ENCODE results near the gene UPK3B. TPM values are rescaled to one million over a fixed set of nuclear protein-coding genes. Genes with fewer than 3 reads are reported as not detected.

The UPK3B gene
- total RNA-seq (2021) (1.4 to 3.6 TPM (median 3.2 TPM) in 3 replicates), Bru-seq, nascent RNA (percentile 27 among the genes with signal in this experiment)
- long read RNA-seq, experiment 1, partial matches to known transcripts: 0 of 1 reads
- long read RNA-seq, experiment 1, other reads (novel, unspliced or antisense): 0 of 1 reads
- long read RNA-seq, experiment 2, partial matches to known transcripts: 0 of 2 reads
- long read RNA-seq, experiment 2, other reads (novel, unspliced or antisense): 0 of 2 reads
- long read RNA-seq, experiment 3: 0 reads

DNA sequence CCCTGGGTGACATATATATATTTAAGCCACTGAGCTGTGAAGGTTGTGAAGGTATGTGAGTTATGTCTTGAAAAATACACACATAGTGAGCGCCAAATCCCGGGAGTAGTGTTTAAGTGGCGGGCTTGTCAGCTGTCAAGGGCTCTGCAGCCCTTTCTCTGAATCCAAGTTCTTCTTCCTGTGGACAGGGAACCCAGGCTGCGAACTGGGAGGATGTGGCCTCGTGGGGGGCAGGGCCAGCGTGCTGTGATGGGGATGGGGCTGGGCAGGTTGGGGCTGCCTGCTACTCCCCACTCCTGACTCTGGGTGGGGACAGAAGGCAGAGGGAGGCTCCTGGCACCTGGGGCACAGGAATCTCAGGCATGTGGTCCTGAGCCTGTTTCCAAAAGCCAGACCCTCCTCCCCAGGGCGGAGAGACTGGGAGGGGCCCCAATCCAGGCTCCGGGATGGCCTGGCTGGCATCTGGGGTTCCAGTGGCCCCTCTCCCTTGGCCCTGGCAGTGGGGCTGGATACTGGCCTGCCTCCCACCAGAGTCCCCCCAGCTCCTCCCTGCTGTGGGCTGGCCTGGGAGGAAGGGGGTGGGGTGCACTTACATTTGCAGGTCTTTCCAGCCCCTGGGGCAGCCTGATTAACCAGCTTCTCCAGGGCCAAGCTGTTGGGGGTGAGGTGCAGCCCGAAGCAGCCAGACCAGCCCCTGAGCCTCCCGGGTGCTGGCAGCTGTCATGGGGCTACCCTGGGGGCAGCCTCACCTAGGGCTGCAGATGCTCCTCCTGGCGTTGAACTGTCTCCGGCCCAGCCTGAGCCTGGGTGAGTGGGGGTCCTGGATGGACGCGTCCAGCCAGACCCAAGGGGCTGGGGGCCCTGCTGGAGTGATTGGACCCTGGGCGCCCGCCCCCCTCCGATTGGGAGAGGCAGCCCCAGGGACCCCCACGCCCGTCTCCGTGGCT lies at the start of gene UPK3B:
Gene UPK3B, plus strand, starts transcription at position 622 of the 947 bp plus-strand sequence. Its CDS starts 101 bp downstream, at position 723.
- CTCF ChIA-PET: no interaction called here
- peak; percentile 83 for ATAC-seq
- Mint-ChIP-seq H3K27me3 (ENCODE audit: low read depth) (no peaks in the 10 kb centered on the region; the same call in 1 of the 2 replicates), H3K4me3 (peak within 1 kb of the TSS; percentile 6; the same call in 1 of the 2 replicates), H3K36me3 (peaks cover 9% of the 10 kb centered on the region), H3K4me1 (peaks cover 4% of the 10 kb centered on the region), H3K9me3 (peaks cover 4% of the 10 kb centered on the region), H3K27ac (peak within 1 kb of the TSS; percentile 60; the same call in 1 of the 2 replicates)
- peak; percentile 74 for DNase-seq (ENCODE audit: low spot score)
- POLR2A ChIA-PET: interaction anchor here (1.4 kb wide), 1 partner anchor 151 kb away, joined by 3 read pairs; the partner anchor contains the start of gene YWHAG
- TF ChIP-seq ELF4 (CRISPR knock-in tag; IDR thresholded peaks at IDR 0.05; ENCODE audit: low read depth): no peak
- peak; percentile 42; the same call in 1 of the 2 replicates for TF ChIP-seq ZNF423 (CRISPR knock-in tag; IDR thresholded peaks at IDR 0.05)
- TF ChIP-seq E2F5 (CRISPR knock-in tag; IDR thresholded peaks at IDR 0.05): no peak
- TF ChIP-seq, protein P1, sequence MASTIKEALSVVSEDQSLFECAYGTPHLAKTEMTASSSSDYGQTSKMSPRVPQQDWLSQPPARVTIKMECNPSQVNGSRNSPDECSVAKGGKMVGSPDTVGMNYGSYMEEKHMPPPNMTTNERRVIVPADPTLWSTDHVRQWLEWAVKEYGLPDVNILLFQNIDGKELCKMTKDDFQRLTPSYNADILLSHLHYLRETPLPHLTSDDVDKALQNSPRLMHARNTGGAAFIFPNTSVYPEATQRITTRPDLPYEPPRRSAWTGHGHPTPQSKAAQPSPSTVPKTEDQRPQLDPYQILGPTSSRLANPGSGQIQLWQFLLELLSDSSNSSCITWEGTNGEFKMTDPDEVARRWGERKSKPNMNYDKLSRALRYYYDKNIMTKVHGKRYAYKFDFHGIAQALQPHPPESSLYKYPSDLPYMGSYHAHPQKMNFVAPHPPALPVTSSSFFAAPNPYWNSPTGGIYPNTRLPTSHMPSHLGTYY (CRISPR knock-in tag; IDR thresholded peaks at IDR 0.05): no peak; the same call in 1 of the 2 replicates
- TF ChIP-seq SP1 (CRISPR knock-in tag; conservative IDR thresholded peaks at IDR 0.05): peak; percentile 36; the same call in 1 of the 2 replicates
- TF ChIP-seq PRDM15 (CRISPR knock-in tag; IDR thresholded peaks at IDR 0.05): no peak
- no peak for TF ChIP-seq NR3C1 (CRISPR knock-in tag; conservative IDR thresholded peaks at IDR 0.05; ENCODE audit: low read depth)
- no peak for TF ChIP-seq TCF7 (CRISPR knock-in tag; IDR thresholded peaks at IDR 0.05; ENCODE audit: low read depth)
- TF ChIP-seq, protein P2, sequence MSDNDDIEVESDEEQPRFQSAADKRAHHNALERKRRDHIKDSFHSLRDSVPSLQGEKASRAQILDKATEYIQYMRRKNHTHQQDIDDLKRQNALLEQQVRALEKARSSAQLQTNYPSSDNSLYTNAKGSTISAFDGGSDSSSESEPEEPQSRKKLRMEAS (CRISPR knock-in tag; IDR thresholded peaks at IDR 0.05): peak; percentile 46; the same call in 1 of the 2 replicates
- TF ChIP-seq, protein P3, sequence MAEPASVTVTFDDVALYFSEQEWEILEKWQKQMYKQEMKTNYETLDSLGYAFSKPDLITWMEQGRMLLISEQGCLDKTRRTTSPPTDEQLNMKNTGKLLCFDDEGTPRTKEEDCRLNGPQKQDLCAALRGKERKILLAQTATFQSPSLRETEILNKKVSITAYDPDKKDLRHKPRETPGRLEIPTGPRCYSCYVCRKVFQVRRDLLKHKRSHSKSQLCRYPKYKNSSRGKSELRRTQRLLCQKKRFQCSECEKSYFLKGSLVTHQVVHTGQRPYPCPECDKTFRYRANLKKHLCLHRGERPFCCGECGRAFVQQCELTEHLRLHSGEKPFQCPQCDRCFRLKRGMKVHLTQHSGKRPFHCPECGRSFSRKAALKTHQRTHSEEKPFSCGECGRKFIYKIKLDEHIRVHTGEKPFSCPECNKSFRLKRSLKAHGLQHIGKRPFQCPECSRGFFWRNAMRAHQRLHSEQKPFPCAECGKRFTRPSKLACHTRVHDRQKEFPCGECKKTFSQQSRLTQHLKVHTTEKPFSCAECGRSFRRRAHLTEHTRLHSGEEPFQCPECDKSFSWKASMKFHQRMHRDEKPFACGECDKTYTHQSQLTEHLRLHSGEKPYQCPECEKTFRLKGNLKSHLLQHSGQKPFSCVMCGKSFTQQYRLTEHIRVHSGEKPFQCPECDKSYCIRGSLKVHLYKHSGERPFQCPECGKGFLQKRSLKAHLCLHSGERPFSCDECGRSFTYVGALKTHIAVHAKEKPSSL (CRISPR knock-in tag; conservative IDR thresholded peaks at IDR 0.05): no peak
- no peak for TF ChIP-seq ZNF317 (CRISPR knock-in tag; IDR thresholded peaks at IDR 0.05; ENCODE audit: borderline replicate concordance, low read depth)
- TF ChIP-seq, protein P4, sequence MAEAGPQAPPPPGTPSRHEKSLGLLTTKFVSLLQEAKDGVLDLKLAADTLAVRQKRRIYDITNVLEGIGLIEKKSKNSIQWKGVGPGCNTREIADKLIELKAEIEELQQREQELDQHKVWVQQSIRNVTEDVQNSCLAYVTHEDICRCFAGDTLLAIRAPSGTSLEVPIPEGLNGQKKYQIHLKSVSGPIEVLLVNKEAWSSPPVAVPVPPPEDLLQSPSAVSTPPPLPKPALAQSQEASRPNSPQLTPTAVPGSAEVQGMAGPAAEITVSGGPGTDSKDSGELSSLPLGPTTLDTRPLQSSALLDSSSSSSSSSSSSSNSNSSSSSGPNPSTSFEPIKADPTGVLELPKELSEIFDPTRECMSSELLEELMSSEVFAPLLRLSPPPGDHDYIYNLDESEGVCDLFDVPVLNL (CRISPR knock-in tag; IDR thresholded peaks at IDR 0.05; ENCODE audit: borderline replicate concordance, low read depth): no peak
- TF ChIP-seq, protein P5, sequence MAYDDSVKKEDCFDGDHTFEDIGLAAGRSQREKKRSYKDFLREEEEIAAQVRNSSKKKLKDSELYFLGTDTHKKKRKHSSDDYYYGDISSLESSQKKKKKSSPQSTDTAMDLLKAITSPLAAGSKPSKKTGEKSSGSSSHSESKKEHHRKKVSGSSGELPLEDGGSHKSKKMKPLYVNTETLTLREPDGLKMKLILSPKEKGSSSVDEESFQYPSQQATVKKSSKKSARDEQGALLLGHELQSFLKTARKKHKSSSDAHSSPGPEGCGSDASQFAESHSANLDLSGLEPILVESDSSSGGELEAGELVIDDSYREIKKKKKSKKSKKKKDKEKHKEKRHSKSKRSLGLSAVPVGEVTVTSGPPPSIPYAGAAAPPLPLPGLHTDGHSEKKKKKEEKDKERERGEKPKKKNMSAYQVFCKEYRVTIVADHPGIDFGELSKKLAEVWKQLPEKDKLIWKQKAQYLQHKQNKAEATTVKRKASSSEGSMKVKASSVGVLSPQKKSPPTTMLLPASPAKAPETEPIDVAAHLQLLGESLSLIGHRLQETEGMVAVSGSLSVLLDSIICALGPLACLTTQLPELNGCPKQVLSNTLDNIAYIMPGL (CRISPR knock-in tag; IDR thresholded peaks at IDR 0.05): no peak
- TF ChIP-seq, protein P6, sequence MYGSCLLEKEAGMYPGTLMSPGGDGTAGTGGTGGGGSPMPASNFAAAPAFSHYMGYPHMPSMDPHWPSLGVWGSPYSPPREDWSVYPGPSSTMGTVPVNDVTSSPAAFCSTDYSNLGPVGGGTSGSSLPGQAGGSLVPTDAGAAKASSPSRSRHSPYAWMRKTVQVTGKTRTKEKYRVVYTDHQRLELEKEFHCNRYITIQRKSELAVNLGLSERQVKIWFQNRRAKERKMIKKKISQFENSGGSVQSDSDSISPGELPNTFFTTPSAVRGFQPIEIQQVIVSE (CRISPR knock-in tag; IDR thresholded peaks at IDR 0.05; ENCODE audit: borderline replicate concordance): no peak
- TF ChIP-seq, protein P7, sequence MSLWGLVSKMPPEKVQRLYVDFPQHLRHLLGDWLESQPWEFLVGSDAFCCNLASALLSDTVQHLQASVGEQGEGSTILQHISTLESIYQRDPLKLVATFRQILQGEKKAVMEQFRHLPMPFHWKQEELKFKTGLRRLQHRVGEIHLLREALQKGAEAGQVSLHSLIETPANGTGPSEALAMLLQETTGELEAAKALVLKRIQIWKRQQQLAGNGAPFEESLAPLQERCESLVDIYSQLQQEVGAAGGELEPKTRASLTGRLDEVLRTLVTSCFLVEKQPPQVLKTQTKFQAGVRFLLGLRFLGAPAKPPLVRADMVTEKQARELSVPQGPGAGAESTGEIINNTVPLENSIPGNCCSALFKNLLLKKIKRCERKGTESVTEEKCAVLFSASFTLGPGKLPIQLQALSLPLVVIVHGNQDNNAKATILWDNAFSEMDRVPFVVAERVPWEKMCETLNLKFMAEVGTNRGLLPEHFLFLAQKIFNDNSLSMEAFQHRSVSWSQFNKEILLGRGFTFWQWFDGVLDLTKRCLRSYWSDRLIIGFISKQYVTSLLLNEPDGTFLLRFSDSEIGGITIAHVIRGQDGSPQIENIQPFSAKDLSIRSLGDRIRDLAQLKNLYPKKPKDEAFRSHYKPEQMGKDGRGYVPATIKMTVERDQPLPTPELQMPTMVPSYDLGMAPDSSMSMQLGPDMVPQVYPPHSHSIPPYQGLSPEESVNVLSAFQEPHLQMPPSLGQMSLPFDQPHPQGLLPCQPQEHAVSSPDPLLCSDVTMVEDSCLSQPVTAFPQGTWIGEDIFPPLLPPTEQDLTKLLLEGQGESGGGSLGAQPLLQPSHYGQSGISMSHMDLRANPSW (CRISPR knock-in tag; conservative IDR thresholded peaks at IDR 0.05; ENCODE audit: low read depth): no peak
- TF ChIP-seq GABPB1 (CRISPR knock-in tag; IDR thresholded peaks at IDR 0.05): no peak
- no peak for TF ChIP-seq CREB1 (CRISPR knock-in tag; IDR thresholded peaks at IDR 0.05)
- TF ChIP-seq FOXJ3 (CRISPR knock-in tag; IDR thresholded peaks at IDR 0.05; ENCODE audit: borderline replicate concordance): no peak

Measured in WTC11 (cell line).